Measurements from ENCODE around the gene ACBD7. TPM values are rescaled to one million over a fixed set of nuclear protein-coding genes. Genes with fewer than 3 reads are reported as not detected.

Gene ACBD7
- total and polyA plus RNA-seq, 9 of the 15 experiments (the other 6 are each of a cell fraction or from before 2014, with no cell fraction given), result 0.21 to 3.2 (median 0.84) TPM

DNA sequence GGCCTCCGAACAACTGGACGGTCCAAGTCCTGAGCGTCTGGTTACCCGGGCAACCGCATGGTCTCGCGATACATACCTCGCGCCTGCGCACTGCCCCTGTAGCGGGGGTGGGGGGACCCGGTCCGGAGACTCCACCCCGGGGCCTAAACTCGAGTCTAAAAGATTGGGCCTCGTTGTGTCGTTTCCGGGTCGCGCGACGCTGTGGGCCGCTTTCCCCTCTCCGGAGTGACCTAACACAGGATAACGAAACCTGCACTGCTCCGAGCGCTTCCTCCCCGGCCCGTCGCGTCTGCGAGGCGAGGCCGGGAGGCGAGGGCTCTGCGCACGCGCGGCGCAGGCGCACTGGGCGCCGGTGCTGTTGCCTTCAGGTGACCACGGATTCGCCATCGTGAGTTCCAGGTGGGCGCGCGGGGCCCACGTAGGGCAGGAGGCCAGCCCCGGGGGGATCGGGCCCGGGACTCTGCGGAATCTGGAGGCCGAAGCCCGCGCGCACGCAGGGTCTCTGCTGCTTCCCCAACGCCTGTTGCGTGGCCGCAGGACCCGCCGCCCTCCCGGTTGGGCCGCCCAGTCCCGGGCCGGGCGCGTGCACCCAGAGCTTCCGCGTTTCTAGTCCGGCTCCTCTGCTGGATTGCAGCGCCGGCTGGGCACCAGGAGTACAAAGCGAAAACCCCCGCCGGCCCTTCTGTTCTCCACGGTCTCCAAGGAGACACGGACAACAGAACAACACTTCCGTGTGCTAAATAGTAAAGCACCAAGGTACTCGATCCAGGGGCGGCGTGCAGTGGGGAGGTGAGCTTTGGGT, 8.6 kb upstream of the ACBD7 start, which contains the start of gene RPP38 (continued):
- no peak for TF ChIP-seq MEF2A (IDR thresholded peaks at IDR 0.05; ENCODE audit: control insufficient read depth, low read depth, low read length)
- TF ChIP-seq HDAC1 (IDR thresholded peaks at IDR 0.05), result peak in 1 of 2 experiments; percentile 85; a peak in 2 of 4 replicates
- TF ChIP-seq HOXB6 (CRISPR knock-in tag; IDR thresholded peaks at IDR 0.05; ENCODE audit: borderline replicate concordance), result no peak
- TF ChIP-seq ETV6 (IDR thresholded peaks at IDR 0.05; ENCODE audit: borderline replicate concordance in 1 of 2, low read depth in 2 of 2, low read length in 1 of 2), result no peak
- TF ChIP-seq ETV6 (CRISPR knock-in tag; IDR thresholded peaks at IDR 0.05; ENCODE audit: borderline replicate concordance), result no peak; the same call in 1 of the 2 replicates
- no peak for TF ChIP-seq PHTF2 (CRISPR knock-in tag; IDR thresholded peaks at IDR 0.05)
- 0 out of 2 replicates have a peak, but pooled peaks have one; percentile 61 for TF ChIP-seq ZEB2 (IDR thresholded peaks at IDR 0.05)
- TF ChIP-seq MECOM (CRISPR knock-in tag; IDR thresholded peaks at IDR 0.05), result no peak
- TF ChIP-seq ZNF561 (CRISPR knock-in tag; conservative IDR thresholded peaks at IDR 0.05), result no peak
- TF ChIP-seq ZNF224 (CRISPR knock-in tag; IDR thresholded peaks at IDR 0.05), result no peak
- TF ChIP-seq, protein P1, sequence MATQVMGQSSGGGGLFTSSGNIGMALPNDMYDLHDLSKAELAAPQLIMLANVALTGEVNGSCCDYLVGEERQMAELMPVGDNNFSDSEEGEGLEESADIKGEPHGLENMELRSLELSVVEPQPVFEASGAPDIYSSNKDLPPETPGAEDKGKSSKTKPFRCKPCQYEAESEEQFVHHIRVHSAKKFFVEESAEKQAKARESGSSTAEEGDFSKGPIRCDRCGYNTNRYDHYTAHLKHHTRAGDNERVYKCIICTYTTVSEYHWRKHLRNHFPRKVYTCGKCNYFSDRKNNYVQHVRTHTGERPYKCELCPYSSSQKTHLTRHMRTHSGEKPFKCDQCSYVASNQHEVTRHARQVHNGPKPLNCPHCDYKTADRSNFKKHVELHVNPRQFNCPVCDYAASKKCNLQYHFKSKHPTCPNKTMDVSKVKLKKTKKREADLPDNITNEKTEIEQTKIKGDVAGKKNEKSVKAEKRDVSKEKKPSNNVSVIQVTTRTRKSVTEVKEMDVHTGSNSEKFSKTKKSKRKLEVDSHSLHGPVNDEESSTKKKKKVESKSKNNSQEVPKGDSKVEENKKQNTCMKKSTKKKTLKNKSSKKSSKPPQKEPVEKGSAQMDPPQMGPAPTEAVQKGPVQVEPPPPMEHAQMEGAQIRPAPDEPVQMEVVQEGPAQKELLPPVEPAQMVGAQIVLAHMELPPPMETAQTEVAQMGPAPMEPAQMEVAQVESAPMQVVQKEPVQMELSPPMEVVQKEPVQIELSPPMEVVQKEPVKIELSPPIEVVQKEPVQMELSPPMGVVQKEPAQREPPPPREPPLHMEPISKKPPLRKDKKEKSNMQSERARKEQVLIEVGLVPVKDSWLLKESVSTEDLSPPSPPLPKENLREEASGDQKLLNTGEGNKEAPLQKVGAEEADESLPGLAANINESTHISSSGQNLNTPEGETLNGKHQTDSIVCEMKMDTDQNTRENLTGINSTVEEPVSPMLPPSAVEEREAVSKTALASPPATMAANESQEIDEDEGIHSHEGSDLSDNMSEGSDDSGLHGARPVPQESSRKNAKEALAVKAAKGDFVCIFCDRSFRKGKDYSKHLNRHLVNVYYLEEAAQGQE (IDR thresholded peaks at IDR 0.05; ENCODE audit: borderline replicate concordance), result no peak; the same call in 1 of the 2 replicates
- TF ChIP-seq, protein P1 (CRISPR knock-in tag; IDR thresholded peaks at IDR 0.05; ENCODE audit: low read depth), result peak; percentile 57; the same call in 1 of the 2 replicates
- peak; percentile 89 for TF ChIP-seq ELF1 (tag; IDR thresholded peaks at IDR 0.05)
- TF ChIP-seq CBFB (CRISPR knock-in tag; IDR thresholded peaks at IDR 0.05), result no peak
- TF ChIP-seq, protein P2, sequence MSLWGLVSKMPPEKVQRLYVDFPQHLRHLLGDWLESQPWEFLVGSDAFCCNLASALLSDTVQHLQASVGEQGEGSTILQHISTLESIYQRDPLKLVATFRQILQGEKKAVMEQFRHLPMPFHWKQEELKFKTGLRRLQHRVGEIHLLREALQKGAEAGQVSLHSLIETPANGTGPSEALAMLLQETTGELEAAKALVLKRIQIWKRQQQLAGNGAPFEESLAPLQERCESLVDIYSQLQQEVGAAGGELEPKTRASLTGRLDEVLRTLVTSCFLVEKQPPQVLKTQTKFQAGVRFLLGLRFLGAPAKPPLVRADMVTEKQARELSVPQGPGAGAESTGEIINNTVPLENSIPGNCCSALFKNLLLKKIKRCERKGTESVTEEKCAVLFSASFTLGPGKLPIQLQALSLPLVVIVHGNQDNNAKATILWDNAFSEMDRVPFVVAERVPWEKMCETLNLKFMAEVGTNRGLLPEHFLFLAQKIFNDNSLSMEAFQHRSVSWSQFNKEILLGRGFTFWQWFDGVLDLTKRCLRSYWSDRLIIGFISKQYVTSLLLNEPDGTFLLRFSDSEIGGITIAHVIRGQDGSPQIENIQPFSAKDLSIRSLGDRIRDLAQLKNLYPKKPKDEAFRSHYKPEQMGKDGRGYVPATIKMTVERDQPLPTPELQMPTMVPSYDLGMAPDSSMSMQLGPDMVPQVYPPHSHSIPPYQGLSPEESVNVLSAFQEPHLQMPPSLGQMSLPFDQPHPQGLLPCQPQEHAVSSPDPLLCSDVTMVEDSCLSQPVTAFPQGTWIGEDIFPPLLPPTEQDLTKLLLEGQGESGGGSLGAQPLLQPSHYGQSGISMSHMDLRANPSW (CRISPR knock-in tag; IDR thresholded peaks at IDR 0.05), result no peak
- no peak for TF ChIP-seq ZKSCAN8 (CRISPR knock-in tag; IDR thresholded peaks at IDR 0.05)
- no peak for TF ChIP-seq TGIF2 (CRISPR knock-in tag; IDR thresholded peaks at IDR 0.05)
- TF ChIP-seq RBM17 (IDR thresholded peaks at IDR 0.05; ENCODE audit: borderline replicate concordance, low read depth, low read length), result no peak
